Measurements from ENCODE around the gene CHL1. TPM values are rescaled to one million over a fixed set of nuclear protein-coding genes. Genes with fewer than 3 reads are reported as not detected.

CHL1 gene
- total RNA-seq, 4 donors from 2014 or later = 2.6 to 64.8 (median 17.7) TPM

DNA sequence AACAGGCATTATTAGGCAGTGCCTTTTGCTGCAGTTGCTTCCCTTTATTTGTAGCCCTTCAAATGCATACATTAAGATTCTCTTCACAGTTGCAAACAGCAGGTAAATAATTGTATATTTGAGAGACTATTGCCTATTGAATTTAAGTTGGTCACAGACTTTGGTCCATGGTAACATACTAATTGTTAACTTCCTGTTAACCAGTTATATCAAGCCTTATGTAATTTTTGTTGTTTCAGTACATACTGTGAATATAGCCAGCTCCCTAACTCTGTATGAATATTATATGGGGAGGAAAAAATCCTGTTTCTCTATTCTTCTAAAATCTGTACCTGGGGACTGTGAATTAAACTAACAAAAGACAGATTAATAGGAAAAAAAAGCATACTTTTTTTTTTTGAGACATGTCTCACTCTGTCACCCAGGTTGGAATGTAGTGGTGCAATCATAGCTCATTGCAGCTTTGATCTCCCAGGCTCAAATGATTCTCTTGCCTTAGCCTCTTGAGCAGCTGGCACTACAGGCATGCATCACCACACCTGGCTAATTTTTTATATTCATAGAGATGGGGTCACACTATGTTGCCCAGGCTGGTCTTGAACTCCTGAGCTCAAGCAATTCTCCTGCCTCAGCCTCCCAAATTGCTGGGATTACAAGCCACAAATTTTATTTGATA lies 53.2 kb downstream of the CHL1 start:
- TF ChIP-seq, protein P1, sequence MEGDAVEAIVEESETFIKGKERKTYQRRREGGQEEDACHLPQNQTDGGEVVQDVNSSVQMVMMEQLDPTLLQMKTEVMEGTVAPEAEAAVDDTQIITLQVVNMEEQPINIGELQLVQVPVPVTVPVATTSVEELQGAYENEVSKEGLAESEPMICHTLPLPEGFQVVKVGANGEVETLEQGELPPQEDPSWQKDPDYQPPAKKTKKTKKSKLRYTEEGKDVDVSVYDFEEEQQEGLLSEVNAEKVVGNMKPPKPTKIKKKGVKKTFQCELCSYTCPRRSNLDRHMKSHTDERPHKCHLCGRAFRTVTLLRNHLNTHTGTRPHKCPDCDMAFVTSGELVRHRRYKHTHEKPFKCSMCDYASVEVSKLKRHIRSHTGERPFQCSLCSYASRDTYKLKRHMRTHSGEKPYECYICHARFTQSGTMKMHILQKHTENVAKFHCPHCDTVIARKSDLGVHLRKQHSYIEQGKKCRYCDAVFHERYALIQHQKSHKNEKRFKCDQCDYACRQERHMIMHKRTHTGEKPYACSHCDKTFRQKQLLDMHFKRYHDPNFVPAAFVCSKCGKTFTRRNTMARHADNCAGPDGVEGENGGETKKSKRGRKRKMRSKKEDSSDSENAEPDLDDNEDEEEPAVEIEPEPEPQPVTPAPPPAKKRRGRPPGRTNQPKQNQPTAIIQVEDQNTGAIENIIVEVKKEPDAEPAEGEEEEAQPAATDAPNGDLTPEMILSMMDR (IDR thresholded peaks at IDR 0.05) = no peak
- TF ChIP-seq POLR2A (IDR thresholded peaks at IDR 0.05) = no peak
- Histone ChIP-seq H3K4me3 (no peak overlapping the region), H3K9me3 (no peaks in the 10 kb centered on the region), H3K27ac (no peak overlapping the region), H3K27me3 (no peaks in the 10 kb centered on the region), H3K36me3 (no peaks in the 10 kb centered on the region), H3K4me1 (no peaks in the 10 kb centered on the region)
- intact Hi-C loops (cut with DNase I; ENCODE audit: low total_unique reads) = no loop called here
- DNase-seq = no peak

DNA sequence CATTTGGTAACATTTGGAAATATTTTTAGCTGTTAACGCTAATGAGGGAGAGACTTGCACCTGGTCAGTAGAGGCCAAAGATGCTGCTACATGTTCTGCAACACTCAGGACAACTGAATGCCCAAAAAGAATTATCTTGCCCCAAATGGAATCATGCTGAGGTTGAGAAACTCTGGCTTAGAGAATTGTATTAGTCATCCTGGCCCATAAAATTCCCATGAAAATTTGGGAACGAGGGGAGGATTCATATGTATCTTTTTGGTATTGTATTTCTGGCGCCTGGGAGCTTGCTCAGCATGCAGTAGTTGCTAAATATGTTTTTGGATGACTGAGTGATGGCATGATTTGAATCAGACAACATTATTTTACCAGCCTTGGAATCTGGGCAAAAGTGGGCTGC lies 59.9 kb downstream of the CHL1 start:
- no peak overlapping the region for H3K4me3 ChIP-seq
- no peak overlapping the region for H3K27ac ChIP-seq
- no peaks in the 10 kb centered on the region for H3K4me1 ChIP-seq
- no peaks in the 10 kb centered on the region for H3K27me3 ChIP-seq
- intact Hi-C loops (cut with DNase I; ENCODE audit: low total_unique reads) = no loop called here
- no peak for DNase-seq
- H3K9me3 ChIP-seq = no peaks in the 10 kb centered on the region
- H3K36me3 ChIP-seq = no peaks in the 10 kb centered on the region
- TF ChIP-seq POLR2A (IDR thresholded peaks at IDR 0.05) = no peak
- TF ChIP-seq, protein P1 (IDR thresholded peaks at IDR 0.05) = no peak

DNA sequence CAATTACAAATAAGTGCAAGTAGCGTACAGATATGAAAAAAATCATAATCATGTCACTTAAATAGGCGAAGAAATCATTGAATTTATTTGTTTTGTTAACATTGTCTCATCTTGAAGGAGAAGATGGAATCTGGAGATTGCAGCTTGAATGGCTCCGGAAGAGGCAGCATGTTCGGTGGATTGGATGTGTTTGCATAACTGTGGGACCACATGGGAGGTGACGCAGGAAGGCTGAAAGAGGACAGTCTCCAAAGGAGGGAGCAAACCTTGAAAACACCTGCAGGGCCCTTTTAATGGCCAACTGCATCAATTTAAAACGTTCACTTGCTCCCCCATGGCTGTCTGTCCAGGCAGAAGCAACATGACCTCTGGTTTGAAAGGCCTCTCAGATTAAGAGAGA lies 61.3 kb downstream of the CHL1 start:
- no peaks in the 10 kb centered on the region for H3K4me1 ChIP-seq
- no peaks in the 10 kb centered on the region for H3K27me3 ChIP-seq
- no peak for DNase-seq
- H3K4me3 ChIP-seq = no peak overlapping the region
- H3K36me3 ChIP-seq = no peaks in the 10 kb centered on the region
- intact Hi-C loops (cut with DNase I; ENCODE audit: low total_unique reads) = no loop called here
- no peaks in the 10 kb centered on the region for H3K9me3 ChIP-seq
- TF ChIP-seq, protein P1 (IDR thresholded peaks at IDR 0.05) = no peak
- TF ChIP-seq POLR2A (IDR thresholded peaks at IDR 0.05) = no peak
- no peak overlapping the region for H3K27ac ChIP-seq

DNA sequence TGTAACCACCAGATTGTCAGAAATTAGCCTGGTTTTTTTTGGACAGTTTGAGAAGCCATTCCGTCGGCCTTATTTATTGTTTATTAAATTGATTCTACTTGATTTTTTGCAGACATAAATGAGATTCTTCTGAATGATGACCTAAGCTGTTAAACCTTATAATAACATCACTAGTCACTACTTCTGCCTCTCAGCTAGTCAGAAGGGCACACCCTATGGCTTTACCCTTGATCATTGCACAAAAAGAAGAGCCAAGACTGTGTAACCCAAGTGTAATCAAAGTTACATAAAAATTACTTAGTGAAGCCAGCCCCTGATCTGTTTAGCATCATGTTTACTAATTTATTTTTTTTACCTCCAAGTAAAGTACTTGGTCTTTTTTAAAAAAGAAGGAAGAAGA lies 64.3 kb downstream of the CHL1 start:
- TF ChIP-seq, protein P1 (IDR thresholded peaks at IDR 0.05) = no peak
- no peak for TF ChIP-seq POLR2A (IDR thresholded peaks at IDR 0.05)
- H3K4me3 ChIP-seq = no peak overlapping the region
- no peaks in the 10 kb centered on the region for H3K4me1 ChIP-seq
- no peaks in the 10 kb centered on the region for H3K9me3 ChIP-seq
- intact Hi-C loops (cut with DNase I; ENCODE audit: low total_unique reads) = no loop called here
- no peak overlapping the region for H3K27ac ChIP-seq
- DNase-seq = no peak
- H3K36me3 ChIP-seq = no peaks in the 10 kb centered on the region
- H3K27me3 ChIP-seq = no peaks in the 10 kb centered on the region

DNA sequence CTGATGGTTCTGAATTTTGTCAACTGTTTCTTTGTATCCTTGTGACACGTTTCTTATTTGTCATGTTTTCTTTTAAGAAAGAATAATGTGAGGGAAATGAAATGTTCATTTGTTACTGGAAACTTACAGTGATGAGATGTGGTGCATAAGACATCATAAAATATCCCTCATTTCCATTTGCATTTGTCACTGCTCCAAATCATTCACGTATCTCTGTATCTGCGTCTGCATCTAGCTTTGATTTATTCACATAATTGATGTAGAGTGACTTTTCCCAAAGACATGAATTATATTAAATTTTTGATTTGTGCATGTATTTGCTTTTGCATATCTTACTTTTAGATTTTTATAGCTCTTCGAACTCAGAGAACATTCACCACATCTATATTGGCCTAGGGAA lies 66.8 kb downstream of the CHL1 start:
- TF ChIP-seq, protein P1 (IDR thresholded peaks at IDR 0.05) = no peak
- no peaks in the 10 kb centered on the region for H3K27me3 ChIP-seq
- no peak overlapping the region for H3K4me3 ChIP-seq
- H3K36me3 ChIP-seq = no peaks in the 10 kb centered on the region
- no peak for DNase-seq
- intact Hi-C loops (cut with DNase I; ENCODE audit: low total_unique reads) = no loop called here
- no peaks in the 10 kb centered on the region for H3K4me1 ChIP-seq
- H3K9me3 ChIP-seq = no peaks in the 10 kb centered on the region
- H3K27ac ChIP-seq = no peak overlapping the region

All from uterus (tissue), 4 donors.